Mononuclear cell (primary cell): Measurements from ENCODE around the gene CENPA. TPM values are rescaled to one million over a fixed set of nuclear protein-coding genes. Genes with fewer than 3 reads are reported as not detected.
A peak's percentile ranks its signal among the peaks of the same experiment; 100 is the strongest.
"Not testable (repeated sequence)": the region's sequence is repeated elsewhere in the genome, so short reads cannot be mapped to it uniquely, and the experiment has no call there.

Source experiments
- H3K27me3 ChIP-seq: 2 replicates; pipeline ENCODE4 v1.6.0; 2011; ENCODE audit warnings: low read length, control low read depth; ENCODE audit not compliant: insufficient read depth
- H3K4me1 ChIP-seq: 2 replicates; pipeline ENCODE4 v1.5.1; 2011; ENCODE audit warnings: mild to moderate bottlenecking, low read length, control low read depth; ENCODE audit not compliant: insufficient read depth
- H3K4me3 ChIP-seq: 2 replicates; pipeline ENCODE4 v1.5.1; 2011; ENCODE audit warnings: mild to moderate bottlenecking, low read length, moderate library complexity
- H3K9me3 ChIP-seq: 2 replicates; pipeline ENCODE4 v1.5.1; 2011; ENCODE audit warnings: low read depth, mild to moderate bottlenecking, control low read depth, low read length
- total RNA-seq: library from RNA; depleted of rRNA; stranded (reverse); fragments of >200 nt; gene quantifications from one replicate; pipeline ENCODE4 v1.2.3, GENCODE V29; 2012

Gene CENPA
- total RNA-seq, 1 donor: 0.63 TPM

DNA sequence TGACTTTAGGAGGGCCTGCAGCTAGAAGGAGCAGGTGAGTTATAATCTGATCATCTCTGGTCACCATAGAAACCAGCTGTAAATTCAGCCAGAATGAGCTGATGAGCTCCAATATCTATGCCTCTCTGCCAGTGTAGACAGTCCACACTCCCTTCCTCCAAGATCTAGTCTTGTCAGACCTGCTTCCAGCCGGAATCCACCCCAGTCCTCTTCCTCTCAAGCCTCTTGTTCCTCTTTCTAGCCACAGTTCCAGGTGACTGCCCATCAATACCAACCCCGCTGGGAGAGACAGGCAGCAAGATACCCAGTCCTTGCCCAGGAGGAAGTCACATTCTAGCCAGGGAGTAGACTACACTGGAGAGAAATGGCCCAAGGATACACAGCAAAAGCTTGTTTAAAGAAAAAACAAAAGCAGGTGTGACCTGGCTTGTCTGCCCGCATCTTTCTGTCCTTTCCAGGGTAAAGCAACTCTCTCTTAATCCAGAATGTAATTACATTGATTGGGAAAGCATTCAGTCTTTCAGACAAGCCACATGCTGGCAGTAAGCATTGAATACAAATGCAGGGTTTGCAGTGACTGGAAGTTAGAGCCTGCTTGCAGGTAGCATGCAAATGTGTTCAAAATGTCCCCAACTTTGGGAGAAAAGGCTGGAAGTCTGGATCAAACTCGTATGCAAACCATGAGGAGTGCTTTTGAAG, 30.7 kb upstream of the CENPA start:
- Histone ChIP-seq H3K4me1 (no peaks in the 10 kb centered on the region), H3K9me3 (no peaks in the 10 kb centered on the region), H3K4me3 (no peak overlapping the region), H3K27me3 (no peaks in the 10 kb centered on the region)

GRCh38 chr2:26756337-26756736, 29.5 kb upstream of the CENPA start:
- H3K4me1 ChIP-seq: no peaks in the 10 kb centered on the region
- H3K4me3 ChIP-seq: no peak overlapping the region
- H3K9me3 ChIP-seq: no peaks in the 10 kb centered on the region

DNA sequence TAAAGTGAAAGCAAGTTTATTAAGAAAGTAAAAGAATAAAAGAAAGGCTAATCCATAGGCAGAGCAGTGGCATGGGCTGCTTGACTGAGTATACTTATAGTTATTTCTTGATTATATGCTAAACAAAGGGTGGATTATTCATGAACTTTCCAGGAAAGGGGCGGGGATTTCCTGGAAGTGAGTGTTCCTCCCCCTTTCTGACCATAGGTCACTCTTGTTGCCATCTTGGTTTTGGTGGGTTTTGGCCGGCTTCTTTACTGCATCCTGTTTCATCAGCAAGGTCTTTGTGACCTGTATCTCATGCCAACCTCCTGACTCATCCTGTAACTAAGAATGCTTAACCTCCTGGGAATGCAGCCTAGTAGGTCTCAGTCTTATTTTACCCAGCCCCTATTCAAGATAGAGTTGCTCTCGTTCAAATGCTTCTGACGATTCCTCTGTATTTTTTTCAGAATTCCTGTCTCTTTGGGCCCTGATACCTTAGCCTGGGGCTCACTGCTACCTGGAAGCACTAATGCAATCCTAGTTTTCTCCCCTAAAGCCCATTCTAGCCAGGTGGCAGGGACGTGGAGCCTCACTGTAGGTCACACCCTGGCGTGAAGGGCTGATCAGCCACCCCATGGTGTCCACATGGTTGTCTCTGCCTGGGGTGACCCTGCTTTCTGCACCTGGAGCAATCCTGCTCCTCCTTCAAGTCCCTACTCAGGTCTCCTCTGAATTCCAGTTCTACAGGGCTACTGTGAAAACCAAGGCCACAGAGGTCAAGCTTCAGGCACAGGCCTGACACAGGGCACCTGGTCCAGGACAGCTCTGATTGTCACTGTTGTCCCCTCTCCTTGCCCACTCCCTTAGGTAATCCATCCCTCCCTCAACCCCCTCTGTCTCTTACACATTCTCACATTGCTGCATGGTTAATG, 27.7 kb upstream of the CENPA start:
- Histone ChIP-seq H3K9me3 (no peaks in the 10 kb centered on the region), H3K4me3 (no peak overlapping the region), H3K4me1 (no peaks in the 10 kb centered on the region), H3K27me3 (no peaks in the 10 kb centered on the region)

More at GRCh38 chr2:26756337-26756736, 29.5 kb upstream of the CENPA start:
- H3K27me3 ChIP-seq: no peaks in the 10 kb centered on the region

DNA sequence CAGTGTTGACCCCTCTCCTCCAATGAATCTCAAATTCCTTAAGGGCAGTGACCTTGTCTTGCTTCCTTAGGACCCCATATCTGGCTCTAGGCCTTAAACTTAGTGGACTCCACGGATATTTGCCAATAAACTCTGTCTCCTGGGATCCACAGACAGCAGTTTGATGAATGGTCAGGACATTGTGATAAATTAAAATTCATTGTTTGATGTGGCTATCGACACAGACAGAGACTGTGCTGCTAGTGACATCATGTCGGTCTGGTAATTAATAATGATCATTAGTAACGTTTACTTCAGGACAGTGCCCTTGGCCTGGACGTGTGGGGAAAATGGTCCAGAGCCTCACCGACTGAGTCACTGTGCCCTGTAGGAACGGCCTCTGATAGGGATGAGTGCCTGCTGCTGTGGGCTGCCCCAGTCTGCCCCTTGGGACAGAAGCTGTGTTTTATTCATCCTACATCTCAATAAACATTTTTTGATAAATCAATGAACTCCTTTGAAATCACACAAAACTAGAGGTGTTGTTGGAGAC, 27.0 kb upstream of the CENPA start:
- no peak overlapping the region for H3K4me3 ChIP-seq
- no peaks in the 10 kb centered on the region for H3K9me3 ChIP-seq
- no peaks in the 10 kb centered on the region for H3K27me3 ChIP-seq
- peaks cover 5% of the 10 kb centered on the region for H3K4me1 ChIP-seq

GRCh38 chr2:26759845-26760244, 26.0 kb upstream of the CENPA start:
- Histone ChIP-seq H3K4me3 (no peak overlapping the region), H3K27me3 (no peaks in the 10 kb centered on the region), H3K9me3 (no peaks in the 10 kb centered on the region), H3K4me1 (peaks cover 9% of the 10 kb centered on the region)

DNA sequence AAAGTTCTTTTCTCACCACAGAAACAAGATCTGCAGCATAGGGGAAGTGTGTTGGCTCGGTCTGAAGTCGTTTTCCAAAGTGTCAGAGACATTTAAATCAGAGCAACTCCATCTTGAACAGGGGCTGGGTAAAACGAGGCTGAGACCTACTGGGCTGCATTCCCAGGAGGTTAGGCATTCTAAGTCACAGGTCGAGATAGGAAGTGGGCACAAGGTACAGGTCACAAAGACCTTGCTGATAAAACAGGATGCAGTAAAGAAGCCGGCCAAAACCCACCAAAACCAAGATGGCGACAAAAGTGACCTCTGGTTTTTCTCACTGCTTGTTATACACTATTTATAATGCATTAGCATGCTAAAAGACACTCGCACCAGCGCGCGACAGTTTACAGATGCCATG, 24.9 kb upstream of the CENPA start:
- not testable (repeated sequence) for H3K27me3 ChIP-seq, H3K4me3 ChIP-seq, H3K9me3 ChIP-seq
- H3K4me1 ChIP-seq: peaks cover 20% of the 10 kb centered on the region

DNA sequence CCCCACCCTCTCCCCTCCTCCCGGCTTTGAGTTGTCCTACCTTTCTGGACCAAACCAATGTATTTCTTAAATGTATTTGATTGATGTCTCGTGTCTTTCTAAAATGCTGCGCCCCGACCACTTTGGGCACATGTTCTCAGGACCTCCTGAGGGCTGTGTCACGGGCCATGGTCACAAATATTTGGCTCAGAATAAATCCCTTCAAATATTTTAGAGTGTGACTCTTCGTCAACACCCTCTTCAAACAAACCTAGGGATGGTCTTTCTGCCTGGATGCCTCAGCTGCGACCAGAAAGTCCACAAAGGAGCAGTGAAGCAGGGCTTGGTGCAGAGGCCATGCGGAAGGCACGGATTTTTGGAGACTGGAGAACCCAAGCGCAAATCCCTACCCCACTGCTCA, 22.8 kb upstream of the CENPA start:
- H3K9me3 ChIP-seq: no peaks in the 10 kb centered on the region
- H3K4me3 ChIP-seq: no peak overlapping the region
- H3K27me3 ChIP-seq: no peaks in the 10 kb centered on the region
- peaks cover 39% of the 10 kb centered on the region for H3K4me1 ChIP-seq

GRCh38 chr2:26764078-26764887, 21.6 kb upstream of the CENPA start, which contains the start of gene SLC35F6:
TSS of gene SLC35F6 (plus strand) at chr2:26764284. CDS start at chr2:26764350, 66 bp downstream.
- H3K4me3 ChIP-seq: peak within 1 kb of the TSS; percentile 95
- H3K9me3 ChIP-seq: no peaks in the 10 kb centered on the region
- H3K4me1 ChIP-seq: peaks cover 52% of the 10 kb centered on the region
- no peaks in the 10 kb centered on the region for H3K27me3 ChIP-seq

- H3K4me1 ChIP-seq: peaks cover 58% of the 10 kb centered on the region
- no peaks in the 10 kb centered on the region for H3K27me3 ChIP-seq
- H3K4me3 ChIP-seq: peak overlapping the region; percentile 95
- H3K9me3 ChIP-seq: no peaks in the 10 kb centered on the region
Measured at GRCh38 chr2:26764906-26765305, 20.9 kb upstream of the CENPA start.

- H3K4me1 ChIP-seq: peaks cover 62% of the 10 kb centered on the region
- H3K9me3 ChIP-seq: no peaks in the 10 kb centered on the region
- no peak overlapping the region for H3K4me3 ChIP-seq
- H3K27me3 ChIP-seq: no peaks in the 10 kb centered on the region
Measured at GRCh38 chr2:26765475-26766200, 20.2 kb upstream of the CENPA start.

DNA sequence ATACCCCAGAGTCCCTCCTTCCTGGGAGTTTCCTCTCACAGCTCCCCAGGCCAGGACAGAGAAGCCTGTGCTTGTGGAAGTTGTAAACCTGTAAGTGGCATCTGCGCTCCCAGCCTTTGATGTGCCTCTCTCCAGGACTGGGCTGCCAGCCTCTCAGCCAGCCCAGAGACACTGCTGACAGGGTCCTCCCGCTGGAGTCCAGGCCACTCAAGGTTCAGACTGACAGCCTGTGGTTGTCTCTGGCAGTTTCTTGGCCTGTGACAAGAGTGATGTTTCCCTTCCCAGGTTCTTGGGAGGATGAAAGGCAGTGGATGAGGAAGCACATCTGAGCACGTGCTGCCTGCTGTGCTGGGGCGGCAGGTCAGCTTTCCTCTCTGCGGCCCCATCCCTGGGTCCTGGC, 18.7 kb upstream of the CENPA start:
- Histone ChIP-seq H3K27me3 (no peaks in the 10 kb centered on the region), H3K4me1 (peaks cover 70% of the 10 kb centered on the region), H3K4me3 (no peak overlapping the region), H3K9me3 (no peaks in the 10 kb centered on the region)

- Histone ChIP-seq H3K4me1 (peaks cover 79% of the 10 kb centered on the region), H3K9me3 (no peaks in the 10 kb centered on the region), H3K27me3 (no peaks in the 10 kb centered on the region), H3K4me3 (no peak overlapping the region)
Measured at GRCh38 chr2:26767894-26768487, 17.9 kb upstream of the CENPA start.

DNA sequence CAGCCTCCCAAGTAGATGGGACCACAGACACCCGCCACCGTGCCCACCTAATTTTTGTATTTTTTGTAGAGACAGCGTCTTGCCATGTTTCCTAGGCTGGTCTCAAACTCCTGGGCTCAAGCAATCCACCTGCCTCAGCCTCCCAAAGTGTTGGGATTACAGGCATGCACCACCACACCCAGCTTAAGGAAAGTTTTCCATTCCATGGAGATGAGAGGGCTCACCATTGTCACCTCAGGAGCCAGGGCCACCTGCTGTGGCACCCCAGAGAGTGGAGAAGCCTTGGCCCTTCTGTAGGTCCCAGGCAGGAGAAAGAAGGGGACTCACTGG, 17.1 kb upstream of the CENPA start:
- Histone ChIP-seq H3K4me3 (no peak overlapping the region), H3K27me3 (no peaks in the 10 kb centered on the region), H3K9me3 (no peaks in the 10 kb centered on the region), H3K4me1 (peaks cover 78% of the 10 kb centered on the region)
